Right lobe of liver (tissue), 4 donors: ENCODE data around the gene MAML2.

Source experiments
- POLR2A ChIP-seq: fragments of 450-650 bp; IDR thresholded peaks from one replicate; pipeline ENCODE4 v1.6.1; 2017; ENCODE audit warnings: antibody characterized with exemption, mild to moderate bottlenecking
- TF ChIP-seq, protein P1 (sequence below), 4 donors: fragments of 200-600 bp in 3 of 4; fragments of 450-650 bp in 1 of 4; IDR thresholded peaks; one replicate each; pipeline versions ENCODE4 v1.5.1 to v1.8.0; 2016 to 2022; ENCODE audit warnings: antibody characterized with exemption in 4 of 4, mild to moderate bottlenecking in 2 of 4
- donor health status: DM: no; HTN: no; CAD: no.
- donor health status: DM: no; HTN: no; CAD: no.
- donor health status: DM: no; HTN: yes; CAD: no.

GRCh38 chr11:96315476-96315875 lies 27.5 kb downstream of the MAML2 start:
- TF ChIP-seq, protein P1, sequence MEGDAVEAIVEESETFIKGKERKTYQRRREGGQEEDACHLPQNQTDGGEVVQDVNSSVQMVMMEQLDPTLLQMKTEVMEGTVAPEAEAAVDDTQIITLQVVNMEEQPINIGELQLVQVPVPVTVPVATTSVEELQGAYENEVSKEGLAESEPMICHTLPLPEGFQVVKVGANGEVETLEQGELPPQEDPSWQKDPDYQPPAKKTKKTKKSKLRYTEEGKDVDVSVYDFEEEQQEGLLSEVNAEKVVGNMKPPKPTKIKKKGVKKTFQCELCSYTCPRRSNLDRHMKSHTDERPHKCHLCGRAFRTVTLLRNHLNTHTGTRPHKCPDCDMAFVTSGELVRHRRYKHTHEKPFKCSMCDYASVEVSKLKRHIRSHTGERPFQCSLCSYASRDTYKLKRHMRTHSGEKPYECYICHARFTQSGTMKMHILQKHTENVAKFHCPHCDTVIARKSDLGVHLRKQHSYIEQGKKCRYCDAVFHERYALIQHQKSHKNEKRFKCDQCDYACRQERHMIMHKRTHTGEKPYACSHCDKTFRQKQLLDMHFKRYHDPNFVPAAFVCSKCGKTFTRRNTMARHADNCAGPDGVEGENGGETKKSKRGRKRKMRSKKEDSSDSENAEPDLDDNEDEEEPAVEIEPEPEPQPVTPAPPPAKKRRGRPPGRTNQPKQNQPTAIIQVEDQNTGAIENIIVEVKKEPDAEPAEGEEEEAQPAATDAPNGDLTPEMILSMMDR (IDR thresholded peaks at IDR 0.05): no peak
- TF ChIP-seq POLR2A: no peak
